Suppressor macrophage treated with lipopolysaccharide for 4 hours (primary cell): ENCODE measurements around the gene ASAP2.

Experiments
- DNase-seq: peaks from one replicate; pipeline ENCODE4 v3.0.0-alpha.2; 2020

ASAP2 gene

DNA sequence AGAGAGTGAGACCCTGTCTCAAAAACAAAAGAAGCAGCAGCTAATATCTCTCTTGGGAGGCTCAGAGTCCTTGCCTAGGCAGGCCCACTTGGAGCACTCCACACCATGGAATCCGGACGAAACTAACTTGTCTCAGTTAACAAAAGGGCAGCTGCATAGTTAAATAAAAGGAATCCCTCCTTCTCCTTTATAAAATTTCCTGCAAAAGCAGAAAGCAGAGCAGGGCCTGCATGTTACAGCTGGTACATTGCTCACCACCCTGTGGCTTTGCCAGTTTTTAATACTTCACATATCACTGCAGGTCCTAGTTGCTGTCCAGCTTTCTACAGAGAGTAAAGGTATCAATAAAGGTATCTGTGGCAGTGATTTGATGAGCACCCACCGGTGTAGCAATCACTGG lies 93.6 kb downstream of the ASAP2 start:
- no peak for DNase-seq

DNA sequence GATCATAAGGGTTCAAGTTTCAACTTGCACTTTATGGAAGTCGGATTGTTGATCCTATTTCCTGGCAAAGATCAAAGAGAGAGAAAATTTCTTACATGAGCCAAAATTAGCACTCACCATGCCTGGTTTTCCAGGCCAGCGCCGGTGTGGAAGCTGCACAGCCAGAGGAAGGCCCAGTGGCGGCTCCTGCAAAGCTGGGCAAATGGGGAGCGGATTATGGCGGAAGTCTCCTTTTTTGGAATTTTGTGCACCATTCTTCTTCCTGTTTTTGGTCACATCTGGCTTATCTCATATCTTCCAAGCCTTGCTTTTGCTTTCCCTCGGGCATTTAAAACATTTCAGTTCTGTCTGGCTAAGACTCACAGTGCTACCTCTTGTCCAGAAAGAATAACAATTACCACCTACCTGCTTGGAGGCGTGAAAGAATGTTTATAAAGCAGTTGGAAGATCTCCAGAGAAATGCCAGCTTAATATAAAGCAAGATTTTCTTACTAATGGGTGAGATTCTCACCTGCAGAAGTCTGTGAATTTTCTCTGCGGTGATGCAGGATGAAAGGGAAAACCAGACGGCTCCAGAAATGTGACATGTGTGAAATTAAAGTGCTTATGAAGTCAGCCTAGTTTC lies 94.3 kb downstream of the ASAP2 start:
- no peak for DNase-seq

DNA sequence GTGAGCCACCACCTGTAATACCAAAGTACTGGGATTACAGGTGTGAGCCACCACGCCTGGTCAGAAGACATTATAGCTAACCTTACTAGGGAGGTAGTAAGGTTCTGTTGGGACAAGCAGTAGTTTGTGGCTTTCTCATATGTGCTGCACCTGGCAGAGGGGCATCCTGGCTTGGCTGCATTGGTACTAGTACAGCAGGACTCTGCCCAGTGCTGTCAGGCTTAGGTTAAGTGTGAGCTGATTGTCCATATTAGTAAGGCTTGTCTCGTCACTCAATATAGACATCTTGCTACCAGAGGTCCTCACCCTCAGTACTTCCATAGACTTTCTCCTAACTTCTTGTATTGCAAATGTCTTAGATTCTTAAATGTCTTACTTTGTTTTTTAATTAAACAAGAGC lies 96.1 kb downstream of the ASAP2 start:
- no peak for DNase-seq

DNA sequence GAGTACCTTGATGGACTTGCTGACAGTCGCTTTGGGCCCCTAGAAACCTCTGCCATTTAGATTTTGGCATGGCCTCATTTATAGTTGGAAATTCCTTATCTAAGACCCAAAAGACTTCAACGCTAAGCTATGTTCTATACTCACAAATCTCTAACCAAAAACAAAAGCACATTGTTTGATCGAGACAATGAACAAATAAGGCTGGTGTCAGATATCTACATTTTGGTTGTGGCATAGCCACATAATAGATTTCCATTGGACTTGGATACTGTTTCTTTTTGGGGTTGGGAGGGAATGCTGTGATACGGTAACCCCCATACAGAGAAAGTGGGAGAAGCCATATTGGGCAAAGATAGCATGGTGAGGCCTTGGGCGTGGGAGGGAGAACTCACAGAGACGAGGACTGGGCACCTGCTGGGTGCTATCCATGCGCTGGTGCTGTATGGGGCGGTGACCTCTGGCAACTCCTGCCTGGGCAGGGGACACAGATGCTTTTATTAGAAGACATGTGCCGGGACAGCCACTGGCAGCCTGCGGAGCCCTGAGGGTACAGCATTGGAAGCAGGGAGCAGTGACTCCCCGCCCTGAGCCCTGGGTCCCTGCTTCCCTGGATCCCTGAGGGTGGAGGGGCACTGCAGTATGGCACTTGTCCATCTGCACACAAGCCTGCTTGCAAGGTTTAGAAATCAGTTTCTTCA lies 97.1 kb downstream of the ASAP2 start:
- DNase-seq, result no peak

GRCh38 chr2:9306911-9307310 lies 100.3 kb downstream of the ASAP2 start:
- DNase-seq, result no peak

DNA sequence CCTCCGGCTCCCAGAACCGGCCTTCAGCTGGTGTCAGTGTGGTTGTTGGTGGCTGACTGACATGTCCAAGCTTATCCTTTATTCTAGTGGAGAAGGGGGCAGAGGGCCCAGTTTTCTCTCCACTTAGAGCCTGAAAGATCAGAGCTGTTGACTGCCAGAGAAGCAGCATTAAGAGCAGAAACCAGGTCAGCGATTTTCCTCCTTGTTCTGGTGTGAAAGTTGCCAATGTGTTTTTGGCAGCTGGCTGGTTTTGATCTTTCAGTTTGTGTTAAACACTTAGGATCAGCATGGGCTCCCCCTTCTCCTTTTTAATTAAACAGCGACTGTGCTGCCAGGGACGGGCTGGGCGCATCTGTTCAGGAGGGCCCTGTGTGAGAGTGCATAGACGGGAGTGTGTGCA lies 100.9 kb downstream of the ASAP2 start:
- DNase-seq, result no peak

DNA sequence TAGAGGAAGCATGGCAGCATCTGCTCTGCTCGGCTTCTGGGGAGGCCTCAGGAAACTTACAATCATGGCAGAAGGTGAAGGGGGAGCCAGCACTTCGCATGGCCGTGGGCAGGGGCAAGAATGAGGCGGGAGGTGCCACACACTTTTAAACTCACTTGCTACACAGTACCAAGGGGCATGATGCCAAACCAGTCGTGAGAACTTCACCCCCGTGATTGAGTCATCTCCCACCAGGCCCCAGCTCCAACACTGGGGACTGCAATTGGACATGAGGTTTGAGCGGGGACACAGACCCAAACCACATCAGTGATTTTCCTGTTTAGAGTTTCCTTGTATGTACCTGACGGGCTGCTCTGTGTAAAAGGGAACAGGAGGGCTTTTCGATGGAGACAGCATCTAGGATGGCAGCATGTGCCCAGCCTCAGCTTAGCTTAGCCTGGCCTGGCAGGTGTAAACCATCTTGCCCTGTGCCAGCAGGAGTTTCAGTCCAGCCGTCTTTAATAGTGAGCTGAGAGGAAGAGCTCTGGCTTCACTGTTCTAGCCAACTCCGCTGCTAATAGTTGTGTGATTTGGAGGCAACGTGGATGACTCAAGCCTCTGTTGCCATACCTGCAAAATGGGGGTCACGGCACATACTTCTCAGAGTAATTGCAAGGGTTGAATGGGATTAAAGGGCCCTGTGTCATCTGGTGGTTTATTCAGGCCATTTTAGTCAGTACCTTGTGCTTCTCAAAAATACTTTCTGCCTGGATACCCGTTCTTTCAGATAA lies 101.8 kb downstream of the ASAP2 start:
- DNase-seq, result no peak

GRCh38 chr2:9309147-9309546 lies 102.5 kb downstream of the ASAP2 start:
- no peak for DNase-seq

- DNase-seq, result peak; percentile 56
These were observed 103.8 kb downstream of the ASAP2 start for GRCh38 chr2:9310377-9310776.

DNA sequence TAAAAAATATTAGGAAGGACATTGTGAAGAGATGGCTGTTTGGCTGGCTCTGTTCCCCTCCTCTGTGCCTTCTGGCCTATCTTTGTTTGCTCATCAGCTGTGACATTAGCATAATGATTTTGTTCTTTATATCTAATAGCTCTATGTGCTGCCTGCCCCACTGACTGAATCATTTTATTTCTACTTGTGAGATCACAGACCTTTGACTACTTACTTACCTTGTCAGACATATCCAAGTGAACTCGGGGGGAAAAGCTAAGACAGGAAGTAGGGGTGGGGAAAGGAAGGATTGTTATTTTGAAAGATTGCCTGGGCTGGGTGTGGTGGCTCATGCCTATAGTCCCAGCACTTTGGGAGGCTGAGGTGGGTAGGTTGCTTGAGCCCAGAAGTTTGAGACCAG lies 104.2 kb downstream of the ASAP2 start:
- peak; percentile 12 for DNase-seq

DNA sequence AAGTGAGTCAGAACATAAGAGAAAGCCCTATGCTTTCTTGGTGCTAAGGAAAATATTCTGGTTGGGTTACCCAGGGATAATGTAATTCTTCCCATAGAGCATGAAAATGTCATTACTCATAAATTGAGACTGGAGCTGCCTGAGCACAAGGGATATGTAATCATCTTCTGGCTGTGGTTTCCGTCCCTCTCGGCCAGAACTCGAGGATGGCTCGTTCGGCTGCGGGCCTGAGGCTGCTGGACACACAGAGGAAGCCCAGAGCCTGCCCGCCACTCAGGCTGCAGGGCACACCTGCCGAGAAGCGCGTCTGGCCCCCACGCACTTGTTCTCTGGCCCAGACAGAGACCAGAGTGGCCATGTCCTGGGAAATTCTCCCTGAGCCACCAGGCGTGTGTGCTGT lies 104.9 kb downstream of the ASAP2 start:
- DNase-seq, result no peak

DNA sequence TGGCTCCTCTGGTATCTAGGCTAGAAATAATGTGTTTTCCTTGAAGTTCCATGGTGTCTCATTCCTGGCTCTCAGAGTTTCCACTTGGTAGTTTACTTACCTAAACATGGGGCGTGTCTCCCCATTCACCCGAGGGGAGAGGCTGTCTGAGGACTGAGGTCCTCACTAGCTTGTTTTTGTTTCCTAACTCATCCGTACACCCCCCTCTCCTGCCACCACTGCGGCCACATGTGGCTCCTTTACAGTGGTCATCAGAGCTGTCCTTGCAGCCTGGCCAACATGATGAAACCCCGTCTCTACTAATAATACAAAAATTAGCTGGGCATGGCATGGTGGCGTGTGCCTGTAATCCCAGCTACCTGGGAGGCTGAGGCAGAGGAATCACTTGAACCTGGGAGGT lies 106.0 kb downstream of the ASAP2 start:
- DNase-seq, result no peak

GRCh38 chr2:9313443-9313842 lies 106.8 kb downstream of the ASAP2 start:
- DNase-seq, result no peak

- DNase-seq, result no peak
These were observed 108.8 kb downstream of the ASAP2 start for GRCh38 chr2:9315280-9315847.

DNA sequence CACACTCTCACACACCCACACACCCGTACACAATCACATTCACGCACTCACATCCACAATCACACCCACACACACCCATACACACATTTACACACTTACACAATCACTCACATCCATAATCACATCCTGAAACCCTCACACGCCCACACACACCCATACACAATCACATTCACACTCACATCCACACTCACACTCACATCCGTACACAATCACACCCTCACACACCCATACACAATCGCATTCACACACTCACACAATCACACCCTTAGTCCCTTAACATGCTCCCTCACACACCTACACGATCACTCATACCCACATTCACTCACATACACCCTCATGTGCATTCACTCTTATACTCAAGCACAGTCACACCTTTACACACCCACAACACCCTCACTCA lies 110.9 kb downstream of the ASAP2 start:
- DNase-seq, result no peak

DNA sequence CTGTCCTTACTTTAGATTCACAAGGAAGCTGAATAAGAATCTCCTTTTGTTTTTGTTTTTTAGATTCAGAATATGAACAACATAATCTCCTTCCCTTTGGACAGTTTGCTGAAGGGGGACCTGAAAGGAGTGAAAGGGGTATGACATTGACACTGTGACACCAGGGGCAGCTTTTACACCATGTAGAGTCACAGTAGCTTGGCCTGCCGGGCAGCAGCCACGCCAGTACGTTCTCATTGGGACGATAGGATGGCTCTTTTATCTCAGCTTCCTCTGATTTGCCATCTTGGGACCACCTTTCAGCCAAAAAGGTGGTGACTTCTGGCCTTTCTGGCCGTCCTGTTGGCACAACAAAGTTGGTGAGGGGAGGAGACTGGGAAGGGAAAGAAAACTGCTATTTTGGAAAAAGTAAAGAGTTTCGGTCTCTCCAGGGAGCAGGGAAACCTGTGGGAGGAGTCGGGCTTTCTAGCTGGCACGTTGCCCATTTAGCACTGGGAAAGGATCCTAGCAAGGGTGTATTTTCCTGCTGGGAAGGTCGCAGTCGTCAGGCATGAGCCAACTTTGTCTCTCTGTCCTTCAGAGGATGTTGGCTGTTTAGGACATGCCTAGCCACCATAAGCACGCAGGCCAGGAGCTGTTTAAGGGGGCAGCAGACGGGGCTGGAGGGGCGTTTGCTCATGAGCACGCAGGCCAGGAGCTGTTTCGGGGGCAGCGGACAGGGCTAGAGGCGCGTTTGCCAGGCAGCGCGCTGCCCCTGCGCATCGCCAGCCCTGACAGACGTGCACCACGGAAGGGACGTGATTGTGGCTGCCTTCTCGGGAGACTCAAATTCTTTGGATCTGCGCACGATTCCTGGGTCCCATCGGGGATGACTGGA lies 112.1 kb downstream of the ASAP2 start:
- no peak for DNase-seq

DNA sequence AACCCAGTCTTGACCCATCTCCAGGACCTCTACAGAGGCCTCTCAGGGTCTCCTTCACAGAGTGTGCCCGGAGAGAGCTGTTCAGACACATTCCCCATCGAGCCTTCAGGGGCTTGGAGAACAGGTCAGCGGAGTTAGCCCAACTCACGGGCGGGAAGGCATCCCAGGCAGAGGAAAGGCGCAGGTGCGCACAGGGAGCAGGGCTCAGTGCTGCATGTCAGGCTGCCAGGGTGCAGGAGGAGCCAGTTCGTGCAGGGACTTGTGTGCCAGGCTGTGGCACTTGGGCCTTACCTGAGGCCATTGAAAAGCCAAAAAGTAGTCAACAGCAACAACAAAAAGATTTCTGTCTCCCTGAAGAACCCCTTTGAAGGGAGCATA lies 112.7 kb downstream of the ASAP2 start:
- no peak for DNase-seq

GRCh38 chr2:9322576-9322975 lies 116.0 kb downstream of the ASAP2 start:
- DNase-seq, result no peak

GRCh38 chr2:9325428-9325827 lies 118.8 kb downstream of the ASAP2 start:
- DNase-seq, result no peak

DNA sequence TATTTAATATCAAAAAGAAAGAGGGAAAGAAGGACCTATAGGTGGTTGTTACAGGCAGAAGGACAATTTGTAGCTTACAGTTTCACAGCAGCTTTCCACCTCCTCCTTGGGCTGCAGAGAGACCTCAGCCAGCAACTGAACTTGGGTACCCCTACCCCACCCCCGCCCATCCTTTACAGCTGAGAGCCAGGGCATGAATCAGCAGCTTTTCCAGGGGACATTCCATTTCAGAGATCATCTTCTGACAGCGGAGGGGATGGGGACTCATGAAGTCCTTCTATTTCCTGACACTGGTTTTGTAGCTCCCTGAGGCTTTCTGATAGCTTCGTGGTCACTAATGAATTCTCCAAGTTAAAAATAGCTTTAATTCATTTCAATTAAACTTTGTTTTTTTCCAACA lies 120.4 kb downstream of the ASAP2 start:
- no peak for DNase-seq

- DNase-seq, result no peak
These were observed 121.3 kb downstream of the ASAP2 start for GRCh38 chr2:9327873-9328352.

- no peak for DNase-seq
These were observed 122.3 kb downstream of the ASAP2 start for GRCh38 chr2:9328931-9329330.

- no peak for DNase-seq
These were observed 122.9 kb downstream of the ASAP2 start for GRCh38 chr2:9329497-9329896.
